ENCODE results near the gene SEC16A.

The SEC16A gene

DNA sequence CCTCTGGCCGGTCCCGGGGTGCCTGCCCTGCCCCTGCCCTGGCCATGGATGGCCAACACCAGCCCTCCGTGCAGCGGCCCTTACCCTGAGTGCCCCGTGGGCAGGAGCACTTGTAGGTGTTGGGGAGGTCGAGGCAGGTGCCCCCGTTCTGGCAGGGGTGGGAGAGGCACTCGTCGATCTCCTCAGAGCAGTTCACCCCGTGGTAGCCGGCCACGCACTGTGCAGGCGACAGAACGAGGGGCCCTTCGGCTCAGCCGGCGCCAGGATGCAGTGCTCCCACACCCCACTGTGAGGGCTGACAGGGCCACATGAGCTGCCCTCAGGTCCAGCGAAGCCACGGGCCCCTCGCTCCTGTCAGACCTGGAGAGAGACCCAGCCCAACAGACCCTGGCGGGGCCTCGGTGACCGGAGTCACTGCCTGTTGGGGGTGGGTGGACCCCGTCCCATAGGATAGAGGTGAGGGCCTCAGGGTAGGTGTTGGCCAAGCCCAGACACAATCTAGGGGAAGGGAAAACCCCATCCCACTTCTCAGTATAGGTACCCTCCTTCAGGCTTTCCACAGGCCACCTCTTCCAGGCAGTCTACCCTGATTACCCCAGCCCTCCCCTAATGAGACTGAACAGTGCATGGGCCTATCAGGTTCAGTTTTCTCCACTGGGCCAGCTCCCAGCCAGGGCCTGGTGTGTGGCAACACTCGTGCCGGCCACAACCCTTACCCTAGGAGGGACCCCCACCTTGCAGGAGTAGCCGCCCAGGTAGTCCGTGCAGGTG lies 24.6 kb upstream of the SEC16A start:
- TF ChIP-seq, protein P1, sequence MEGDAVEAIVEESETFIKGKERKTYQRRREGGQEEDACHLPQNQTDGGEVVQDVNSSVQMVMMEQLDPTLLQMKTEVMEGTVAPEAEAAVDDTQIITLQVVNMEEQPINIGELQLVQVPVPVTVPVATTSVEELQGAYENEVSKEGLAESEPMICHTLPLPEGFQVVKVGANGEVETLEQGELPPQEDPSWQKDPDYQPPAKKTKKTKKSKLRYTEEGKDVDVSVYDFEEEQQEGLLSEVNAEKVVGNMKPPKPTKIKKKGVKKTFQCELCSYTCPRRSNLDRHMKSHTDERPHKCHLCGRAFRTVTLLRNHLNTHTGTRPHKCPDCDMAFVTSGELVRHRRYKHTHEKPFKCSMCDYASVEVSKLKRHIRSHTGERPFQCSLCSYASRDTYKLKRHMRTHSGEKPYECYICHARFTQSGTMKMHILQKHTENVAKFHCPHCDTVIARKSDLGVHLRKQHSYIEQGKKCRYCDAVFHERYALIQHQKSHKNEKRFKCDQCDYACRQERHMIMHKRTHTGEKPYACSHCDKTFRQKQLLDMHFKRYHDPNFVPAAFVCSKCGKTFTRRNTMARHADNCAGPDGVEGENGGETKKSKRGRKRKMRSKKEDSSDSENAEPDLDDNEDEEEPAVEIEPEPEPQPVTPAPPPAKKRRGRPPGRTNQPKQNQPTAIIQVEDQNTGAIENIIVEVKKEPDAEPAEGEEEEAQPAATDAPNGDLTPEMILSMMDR (IDR thresholded peaks at IDR 0.05; ENCODE audit: unreplicated experiment in 3 of 3): no peak
- no peak overlapping the region for H3K27ac Mint-ChIP-seq
- H3K4me3 Mint-ChIP-seq: no peak overlapping the region
- peaks cover 16% of the 10 kb centered on the region for H3K36me3 Mint-ChIP-seq (ENCODE audit: low read depth)
- no peaks in the 10 kb centered on the region for H3K4me1 Mint-ChIP-seq
- H3K9me3 Mint-ChIP-seq: no peaks in the 10 kb centered on the region
- no peaks in the 10 kb centered on the region for H3K27me3 Mint-ChIP-seq (ENCODE audit: low read depth)

DNA sequence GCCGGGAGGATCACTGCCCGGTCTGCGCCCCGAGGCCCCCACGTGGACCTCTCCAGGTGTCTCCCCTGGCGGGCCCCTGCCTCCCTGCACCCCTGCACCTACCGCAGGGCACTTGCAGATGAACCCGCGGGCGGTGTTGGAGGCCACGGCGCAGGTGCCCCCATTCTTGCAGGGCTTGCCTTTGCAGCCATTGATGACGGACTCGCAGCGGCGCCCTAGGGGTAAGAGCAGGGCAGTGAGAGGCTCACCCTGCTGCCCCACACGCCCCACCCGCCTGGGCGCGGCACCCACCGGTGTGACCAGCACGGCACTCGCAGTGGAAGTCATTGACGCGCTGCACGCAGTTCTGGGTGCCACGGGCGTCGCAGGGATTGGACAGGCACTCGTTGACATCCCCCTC lies 23.6 kb upstream of the SEC16A start:
- Mint-ChIP-seq H3K4me3 (no peak overlapping the region), H3K27me3 (ENCODE audit: low read depth) (no peaks in the 10 kb centered on the region), H3K27ac (no peak overlapping the region), H3K9me3 (no peaks in the 10 kb centered on the region), H3K36me3 (ENCODE audit: low read depth) (peaks cover 19% of the 10 kb centered on the region), H3K4me1 (no peaks in the 10 kb centered on the region)
- TF ChIP-seq, protein P1 (IDR thresholded peaks at IDR 0.05; ENCODE audit: unreplicated experiment in 3 of 3): no peak

DNA sequence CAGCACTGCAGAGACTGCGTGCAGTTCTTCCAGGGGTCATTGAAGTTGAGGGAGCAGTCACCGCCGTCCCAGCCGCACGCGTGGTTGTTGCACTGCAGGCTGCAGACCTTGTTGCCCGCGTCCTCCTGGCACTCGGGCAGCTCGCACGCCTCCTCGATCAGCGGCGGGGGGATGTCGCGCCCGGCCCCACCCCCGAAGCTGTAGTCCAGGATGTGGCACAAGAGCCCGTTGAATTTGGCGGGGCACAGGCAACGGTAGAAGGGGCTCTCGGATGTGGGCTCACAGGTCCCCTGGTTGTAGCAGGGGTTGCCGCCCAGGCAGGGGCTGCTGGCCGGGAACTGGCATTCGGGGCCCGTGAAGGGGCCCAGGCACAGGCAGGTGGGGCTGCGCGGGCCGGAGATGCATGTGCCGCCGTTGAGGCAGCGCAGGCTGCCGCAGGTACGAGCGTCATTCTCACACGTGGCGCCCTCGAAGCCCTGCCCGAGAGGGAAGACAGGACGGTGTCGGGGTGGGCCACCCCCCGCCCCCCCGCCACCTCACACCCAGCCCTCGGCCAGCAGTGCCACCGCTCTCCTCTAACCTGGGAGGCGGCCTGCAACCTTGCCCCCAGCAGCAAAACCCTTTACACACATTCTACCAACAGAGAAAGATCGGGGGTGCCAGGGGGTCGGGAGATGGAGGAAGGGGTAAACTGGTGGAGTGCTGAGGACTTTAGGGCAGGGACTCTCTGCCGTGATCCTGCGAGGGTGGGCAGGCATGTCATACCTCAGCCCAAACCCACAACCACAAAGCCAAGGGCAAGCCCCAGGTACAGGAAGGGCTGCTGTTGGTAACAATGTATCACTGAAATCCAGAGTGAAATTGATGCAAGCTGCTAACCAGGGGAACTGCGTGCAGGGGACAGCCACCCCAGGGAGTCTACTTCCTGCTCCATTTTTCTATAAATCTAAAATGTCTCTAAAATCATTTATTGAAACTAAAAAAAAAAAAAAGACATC lies 22.9 kb upstream of the SEC16A start:
- TF ChIP-seq, protein P1 (IDR thresholded peaks at IDR 0.05; ENCODE audit: unreplicated experiment in 3 of 3): no peak
- Mint-ChIP-seq H3K27ac (no peak overlapping the region), H3K4me3 (no peak overlapping the region), H3K4me1 (no peaks in the 10 kb centered on the region), H3K27me3 (ENCODE audit: low read depth) (no peaks in the 10 kb centered on the region), H3K9me3 (no peaks in the 10 kb centered on the region), H3K36me3 (ENCODE audit: low read depth) (peaks cover 21% of the 10 kb centered on the region)

DNA sequence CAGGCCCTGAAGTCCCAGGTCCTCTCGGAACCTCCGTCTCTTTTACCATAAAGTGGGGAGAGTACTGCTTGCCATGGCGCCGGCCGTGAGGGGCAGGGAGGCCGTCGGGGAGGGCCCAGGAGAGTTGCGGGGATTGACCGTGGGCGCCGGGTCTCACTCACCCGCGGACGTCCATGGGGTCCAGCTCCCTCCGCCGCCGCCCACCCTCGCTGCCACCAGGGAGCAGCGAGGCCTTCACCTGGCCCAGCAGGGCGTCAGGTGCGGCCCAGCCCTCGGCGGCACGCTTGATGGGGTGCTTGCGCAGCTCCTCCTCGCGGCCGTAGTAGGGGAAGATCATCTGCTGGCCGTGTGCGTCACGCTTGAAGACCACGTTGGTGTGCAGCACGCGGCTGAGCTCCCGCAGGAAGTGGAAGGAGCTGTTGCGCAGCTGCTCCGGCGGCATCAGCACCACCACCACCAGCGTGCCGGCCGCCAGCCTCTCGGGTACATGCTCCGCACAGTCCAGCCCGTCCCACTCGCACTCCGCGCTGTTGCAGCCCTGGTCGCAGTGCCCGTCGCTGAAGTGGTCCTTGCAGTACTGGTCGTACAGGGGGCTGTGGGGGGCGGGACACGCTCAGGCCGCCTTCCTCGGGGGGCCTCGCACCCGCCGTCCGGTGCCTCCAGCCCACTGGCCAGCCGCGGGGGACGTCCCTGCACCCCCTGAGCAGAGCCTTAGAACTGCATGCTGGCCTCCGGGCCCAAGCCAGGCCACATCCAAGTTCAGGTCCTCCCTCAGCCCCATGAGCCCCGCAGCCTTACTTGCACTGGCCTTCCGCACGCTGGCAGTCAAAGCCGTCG lies 21.9 kb upstream of the SEC16A start:
- peaks cover 22% of the 10 kb centered on the region for H3K36me3 Mint-ChIP-seq (ENCODE audit: low read depth)
- H3K27me3 Mint-ChIP-seq (ENCODE audit: low read depth): no peaks in the 10 kb centered on the region
- H3K27ac Mint-ChIP-seq: no peak overlapping the region
- TF ChIP-seq, protein P1 (IDR thresholded peaks at IDR 0.05; ENCODE audit: unreplicated experiment in 3 of 3): no peak
- H3K4me3 Mint-ChIP-seq: no peak overlapping the region
- no peaks in the 10 kb centered on the region for H3K9me3 Mint-ChIP-seq
- no peaks in the 10 kb centered on the region for H3K4me1 Mint-ChIP-seq

DNA sequence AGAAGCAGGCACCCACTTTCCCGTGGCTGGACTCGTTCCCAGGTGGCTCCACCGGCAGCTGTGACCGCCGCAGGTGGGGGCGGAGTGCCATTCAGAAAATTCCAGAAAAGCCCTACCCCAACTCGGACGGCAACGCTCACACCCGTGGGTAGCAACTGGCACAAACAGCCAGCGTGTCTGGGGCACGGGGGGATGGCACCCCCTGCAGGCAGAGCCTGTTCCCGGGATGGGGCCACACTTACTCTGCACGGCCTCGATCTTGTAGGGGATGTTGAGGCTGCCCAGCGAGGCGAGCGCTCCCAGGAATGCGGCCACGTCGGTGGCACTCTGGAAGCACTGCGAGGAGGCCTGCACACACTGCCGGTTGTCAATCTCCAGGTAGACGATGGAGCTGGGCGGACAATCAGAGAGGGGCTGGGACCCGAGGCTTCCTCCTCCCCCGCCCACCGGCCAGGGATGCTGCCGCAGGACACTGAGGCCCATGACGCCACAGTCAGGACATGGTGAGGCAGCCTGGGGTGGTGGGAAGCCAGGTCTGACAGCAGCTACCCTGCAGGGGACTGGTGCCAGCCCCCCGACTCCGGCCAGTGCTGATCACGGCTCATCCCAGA lies 20.2 kb upstream of the SEC16A start:
- TF ChIP-seq, protein P1 (IDR thresholded peaks at IDR 0.05; ENCODE audit: unreplicated experiment in 3 of 3): no peak
- Mint-ChIP-seq H3K36me3 (ENCODE audit: low read depth) (peaks cover 22% of the 10 kb centered on the region), H3K4me1 (no peaks in the 10 kb centered on the region), H3K4me3 (no peak overlapping the region), H3K9me3 (no peaks in the 10 kb centered on the region), H3K27ac (no peak overlapping the region), H3K27me3 (ENCODE audit: low read depth) (no peaks in the 10 kb centered on the region)

Data from nephron (organoid).